CD4-positive, alpha-beta T cell treated with Interleukin-21 for 1 hour (primary cell): Measurements from ENCODE around the gene KIAA1328.
"Not testable (repeated sequence)": the region's sequence is repeated elsewhere in the genome, so short reads cannot be mapped to it uniquely, and the experiment has no call there.

Source experiments
- DNase-seq: peaks from one replicate; pipeline ENCODE4 v3.0.0-alpha.2; 2020

The KIAA1328 gene

DNA sequence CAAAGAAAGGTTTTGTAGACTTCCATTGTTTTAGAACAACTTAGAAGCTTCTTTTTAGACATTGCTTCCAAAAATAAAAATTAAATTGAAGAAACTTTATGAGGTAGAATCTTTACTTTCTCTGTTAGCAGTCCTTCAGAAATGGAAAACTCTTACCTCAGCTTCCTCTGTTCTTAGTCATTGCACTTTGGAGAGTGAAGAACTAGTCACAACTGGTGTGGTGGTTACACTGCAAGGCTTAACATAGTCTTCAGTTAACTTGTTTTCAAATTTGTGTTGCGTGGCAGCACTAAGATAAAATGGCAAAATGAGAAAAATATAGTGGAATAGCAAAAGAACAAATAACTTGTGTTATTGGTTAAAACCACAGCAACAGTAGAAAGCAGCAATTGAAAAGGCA is 332.6 kb downstream of the KIAA1328 start:
- DNase-seq = no peak

DNA sequence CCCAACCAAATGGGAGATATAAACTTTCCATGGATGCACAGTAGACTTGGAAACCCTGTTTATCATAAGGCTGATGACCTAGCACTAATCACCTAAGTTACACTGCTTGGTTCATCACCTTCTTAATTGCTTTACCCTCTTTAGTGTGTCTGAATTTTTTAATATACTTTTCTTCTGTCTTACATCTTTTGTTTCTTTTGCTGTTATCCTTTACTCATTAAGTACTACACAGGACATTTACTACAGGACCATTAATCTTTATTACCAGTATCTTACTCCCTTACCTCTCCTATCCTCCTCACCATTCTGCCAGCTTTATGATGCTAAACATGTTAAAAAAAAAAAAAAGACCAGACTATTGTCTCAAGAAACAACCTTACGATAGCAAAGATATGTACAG is 333.6 kb downstream of the KIAA1328 start:
- no peak for DNase-seq

DNA sequence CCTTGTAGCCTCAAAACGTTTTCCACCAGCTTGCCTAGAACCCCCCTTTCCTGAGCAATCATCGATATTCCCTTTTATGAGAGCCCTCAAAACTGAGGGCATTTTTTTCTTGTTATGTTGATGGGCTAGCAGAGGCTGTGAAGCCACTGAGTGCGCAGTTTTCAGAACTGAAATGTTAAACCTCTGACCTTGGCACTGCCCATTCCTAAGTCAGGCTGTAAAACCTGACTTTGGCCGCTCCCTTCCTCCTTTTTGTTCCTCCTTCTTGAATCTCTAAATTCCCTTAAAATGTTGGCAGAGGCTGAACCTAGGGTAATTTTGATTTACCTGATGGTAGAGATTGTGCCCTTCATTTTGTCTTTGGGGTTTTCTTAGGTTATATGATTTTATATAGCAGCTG is 334.2 kb downstream of the KIAA1328 start:
- no peak for DNase-seq

DNA sequence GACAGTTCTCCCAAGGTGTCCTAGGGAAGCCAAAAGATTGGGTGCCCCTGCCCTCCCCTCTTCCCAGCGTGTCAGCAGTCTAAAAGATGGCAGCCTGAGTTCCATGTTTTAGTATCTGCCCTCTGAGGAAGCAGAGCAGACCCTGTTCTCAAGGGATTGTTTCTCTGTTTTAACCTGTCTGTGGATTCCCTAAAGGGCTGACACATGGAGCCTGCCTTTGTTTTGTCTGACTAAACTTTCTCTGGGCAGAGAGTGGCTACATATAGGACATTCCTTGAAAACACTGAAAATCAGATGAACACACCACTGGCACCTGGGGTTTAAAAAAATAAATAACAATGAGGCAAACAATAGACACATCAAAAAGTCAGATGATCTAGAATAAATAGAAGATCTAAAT is 337.6 kb downstream of the KIAA1328 start:
- no peak for DNase-seq

DNA sequence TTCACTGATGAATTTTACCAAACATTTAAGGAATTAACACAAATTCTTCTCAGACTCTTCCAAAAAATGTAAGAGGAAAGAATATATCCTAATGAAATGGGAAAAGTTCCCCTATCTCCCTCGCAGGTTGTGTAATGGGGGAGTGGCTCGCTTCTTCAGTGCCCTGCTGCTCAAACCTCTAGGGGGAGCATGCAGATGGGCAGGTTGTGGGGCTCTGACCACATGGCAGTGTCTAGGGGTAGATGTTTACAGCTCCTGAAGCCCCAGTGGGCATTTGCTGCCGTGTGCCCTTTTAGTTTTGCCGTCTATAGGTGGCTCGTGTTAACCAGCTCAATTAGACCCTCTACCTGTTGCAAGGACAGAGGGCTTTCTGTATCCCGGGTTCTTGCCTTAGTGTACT is 338.0 kb downstream of the KIAA1328 start:
- not testable (repeated sequence) for DNase-seq

DNA sequence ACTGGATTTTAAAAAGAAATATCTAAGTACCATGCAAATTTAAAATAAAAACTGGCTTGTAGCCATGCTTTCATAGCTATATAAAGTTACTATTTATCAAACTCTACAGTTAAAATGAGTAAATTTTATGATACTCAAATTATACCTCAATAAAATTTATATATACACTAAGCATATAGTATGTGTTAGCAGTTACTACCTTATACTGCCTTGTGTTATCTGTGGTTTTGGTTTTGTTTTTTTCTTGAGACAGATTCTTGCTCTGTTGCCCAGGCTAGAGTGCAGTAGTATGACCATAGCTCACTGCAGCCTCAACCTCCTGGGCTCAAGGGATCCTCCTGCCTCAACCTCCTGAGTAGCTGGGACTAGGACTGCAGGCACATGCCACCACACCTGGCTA is 342.1 kb downstream of the KIAA1328 start:
- DNase-seq = no peak

DNA sequence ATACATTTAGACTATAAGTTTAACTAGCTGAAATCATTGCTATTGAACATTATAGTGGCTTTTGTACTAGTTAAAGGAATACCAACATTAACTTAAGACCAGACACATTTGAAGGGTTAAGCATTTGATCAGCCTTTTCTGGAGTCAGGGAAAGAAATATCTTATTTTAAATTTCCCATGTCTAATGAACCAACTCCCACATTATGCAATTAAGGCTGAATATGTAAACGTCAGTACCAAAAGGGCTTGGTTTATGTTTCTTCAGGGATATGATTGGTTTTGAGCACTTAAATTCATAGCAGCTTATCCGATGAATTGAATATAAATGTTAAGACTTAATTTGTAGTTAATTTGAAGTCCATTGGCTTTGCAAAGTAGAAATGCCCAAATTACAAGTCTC is 344.5 kb downstream of the KIAA1328 start:
- no peak for DNase-seq

DNA sequence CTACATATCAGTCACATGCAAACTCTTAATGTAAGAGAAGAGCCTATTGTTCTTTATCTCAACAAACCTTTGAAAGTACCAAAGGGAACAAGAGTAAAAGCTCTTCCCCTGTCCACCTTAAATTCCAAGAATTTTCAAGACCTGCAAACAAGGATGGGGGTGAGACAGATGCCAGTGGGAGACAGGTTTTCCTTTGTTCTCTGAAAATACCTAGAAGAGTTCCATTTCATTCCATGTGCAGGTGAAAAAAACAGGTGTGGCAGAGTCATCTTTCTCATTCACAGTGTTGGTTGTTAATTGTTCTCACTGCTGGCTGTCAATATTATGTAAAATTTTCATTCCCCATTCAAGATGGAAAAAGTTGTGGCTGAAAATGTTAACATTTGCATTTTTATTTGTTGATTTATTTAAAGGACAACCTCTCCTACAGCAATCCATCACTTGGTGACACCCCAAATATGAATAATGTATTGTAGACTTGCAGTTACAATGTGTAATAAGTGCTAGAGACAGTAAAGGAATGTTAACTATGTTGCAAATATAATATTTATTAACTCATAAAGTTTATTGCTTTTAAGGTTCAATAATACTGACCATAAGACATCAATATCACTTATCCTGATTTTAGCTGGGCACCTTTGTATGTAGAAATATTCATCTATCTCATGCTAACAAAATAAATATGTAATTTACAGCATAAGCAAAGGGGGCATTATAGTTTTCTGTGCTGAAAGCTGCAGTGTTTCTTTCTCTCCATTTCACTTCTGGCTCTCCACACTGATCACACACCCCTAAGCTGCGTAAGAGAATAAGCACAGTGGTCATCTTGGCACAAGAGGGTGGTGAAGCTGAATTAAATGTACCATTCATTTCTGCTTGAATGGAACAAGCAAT is 347.0 kb downstream of the KIAA1328 start:
- no peak for DNase-seq

DNA sequence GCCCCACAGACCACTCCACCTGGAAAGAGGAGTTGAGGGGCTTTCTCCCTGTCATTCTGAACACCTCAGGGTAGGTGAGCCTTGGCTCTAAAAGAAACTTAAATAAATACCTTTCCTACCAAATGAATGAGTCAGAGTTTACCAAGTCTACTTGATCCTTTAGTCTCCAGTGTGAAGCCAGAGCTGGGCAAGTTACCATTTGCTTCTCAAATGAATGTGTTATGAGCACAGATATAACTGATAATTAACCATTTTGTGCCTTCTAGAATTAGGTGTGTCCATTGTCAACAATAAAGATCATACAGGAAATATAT is 347.7 kb downstream of the KIAA1328 start:
- DNase-seq = no peak

DNA sequence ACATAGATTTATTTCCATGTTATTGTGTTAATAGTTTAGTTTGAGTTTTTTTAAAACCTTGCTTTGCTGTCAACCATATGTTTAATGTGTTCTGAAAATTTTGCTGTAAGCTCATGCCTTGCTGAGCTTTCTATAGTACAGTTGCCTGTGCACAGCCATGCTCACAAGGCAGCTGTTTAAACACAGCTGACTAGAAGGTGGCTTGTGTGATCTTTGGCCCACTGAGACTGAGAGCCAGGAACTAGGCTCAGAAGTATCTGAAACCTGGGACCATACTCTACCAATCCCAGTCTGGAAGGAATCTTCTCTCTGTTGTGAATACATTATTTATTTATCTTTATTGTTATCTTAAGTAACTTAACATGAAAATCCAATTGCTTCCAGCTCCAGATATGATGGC is 350.5 kb downstream of the KIAA1328 start:
- no peak for DNase-seq

DNA sequence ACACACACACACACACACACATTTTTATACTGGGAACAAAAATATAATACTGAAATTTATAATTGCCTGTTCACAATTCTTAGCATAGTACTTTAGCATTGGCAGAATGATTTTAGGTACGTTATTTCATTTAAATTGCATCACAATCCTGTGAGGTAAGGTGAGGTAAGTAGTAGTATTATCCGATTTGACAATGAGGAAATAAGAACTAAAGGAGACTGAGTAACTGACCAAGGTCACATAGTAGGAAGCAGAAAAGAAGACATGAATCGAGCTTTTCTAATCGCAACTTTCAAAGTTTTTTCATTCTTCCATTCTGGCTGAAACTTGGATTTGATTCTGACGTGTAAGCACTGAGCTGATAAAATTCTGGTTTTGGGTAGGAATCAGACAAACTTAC is 351.2 kb downstream of the KIAA1328 start:
- DNase-seq = no peak

DNA sequence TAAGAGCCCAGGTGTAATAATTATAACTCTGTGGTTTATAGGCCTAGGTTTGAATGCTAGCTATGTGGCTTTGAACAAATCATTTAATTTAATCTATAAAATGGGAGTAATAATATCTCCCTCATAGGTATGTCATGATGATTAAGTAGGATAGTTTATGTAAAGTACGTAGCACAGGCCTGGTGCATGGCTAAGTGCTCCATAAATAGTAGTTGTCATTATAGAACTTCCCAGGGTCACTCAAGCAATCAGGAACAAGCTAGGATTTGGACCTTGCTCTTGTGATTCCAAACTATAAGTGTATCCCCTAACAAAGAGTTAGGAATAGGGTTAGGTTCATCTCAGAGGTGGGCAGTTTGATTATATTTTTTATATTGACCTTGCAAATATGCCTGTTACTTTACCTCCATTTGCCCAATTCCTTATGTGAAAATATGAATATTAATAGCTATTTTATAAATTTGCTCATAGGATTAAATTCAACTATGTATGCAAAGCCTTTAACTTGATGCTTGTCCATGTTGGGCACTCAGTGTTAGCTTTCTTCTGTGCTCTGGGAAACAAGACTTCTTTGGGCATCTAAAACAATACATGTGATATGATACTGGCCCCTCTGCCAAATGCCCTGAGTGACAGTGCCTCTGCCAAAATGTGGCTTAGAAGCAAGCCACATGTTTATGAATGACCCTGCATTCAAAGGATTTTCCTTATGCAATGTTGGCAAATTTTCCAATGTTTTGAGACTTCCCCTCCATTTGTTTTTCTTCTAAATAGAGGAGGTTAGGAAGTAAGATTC is 353.6 kb downstream of the KIAA1328 start:
- DNase-seq = no peak

DNA sequence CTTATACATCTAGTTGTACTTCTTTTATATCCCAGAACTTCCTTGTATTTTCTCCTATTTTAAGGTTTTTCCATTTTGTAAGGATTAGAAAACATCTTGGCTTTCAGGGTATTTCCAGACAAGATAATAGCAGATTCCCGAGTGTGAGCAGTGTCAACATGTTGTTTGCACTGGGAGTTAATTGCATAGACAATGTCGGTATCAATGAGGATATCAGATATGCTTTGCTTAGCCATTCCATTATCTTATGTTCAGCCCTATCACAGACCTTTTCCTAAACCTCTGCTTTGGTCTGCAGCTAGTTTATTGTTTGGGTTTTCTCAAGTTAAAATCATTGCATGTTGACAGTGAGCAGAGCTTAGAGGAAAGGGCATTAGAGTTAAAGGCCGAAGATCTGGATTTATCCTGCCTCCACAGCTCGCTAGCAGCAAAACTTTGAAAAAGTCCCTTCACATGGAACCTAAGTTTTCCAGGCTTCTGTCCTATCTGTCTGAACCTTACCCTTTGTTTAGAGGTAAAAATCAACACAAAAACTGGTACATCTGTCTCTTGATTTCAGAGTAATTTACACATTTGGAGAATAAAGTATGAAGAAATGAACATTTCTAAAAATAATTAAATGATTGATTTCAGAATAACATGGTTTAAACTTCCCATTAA is 355.4 kb downstream of the KIAA1328 start:
- DNase-seq = no peak

DNA sequence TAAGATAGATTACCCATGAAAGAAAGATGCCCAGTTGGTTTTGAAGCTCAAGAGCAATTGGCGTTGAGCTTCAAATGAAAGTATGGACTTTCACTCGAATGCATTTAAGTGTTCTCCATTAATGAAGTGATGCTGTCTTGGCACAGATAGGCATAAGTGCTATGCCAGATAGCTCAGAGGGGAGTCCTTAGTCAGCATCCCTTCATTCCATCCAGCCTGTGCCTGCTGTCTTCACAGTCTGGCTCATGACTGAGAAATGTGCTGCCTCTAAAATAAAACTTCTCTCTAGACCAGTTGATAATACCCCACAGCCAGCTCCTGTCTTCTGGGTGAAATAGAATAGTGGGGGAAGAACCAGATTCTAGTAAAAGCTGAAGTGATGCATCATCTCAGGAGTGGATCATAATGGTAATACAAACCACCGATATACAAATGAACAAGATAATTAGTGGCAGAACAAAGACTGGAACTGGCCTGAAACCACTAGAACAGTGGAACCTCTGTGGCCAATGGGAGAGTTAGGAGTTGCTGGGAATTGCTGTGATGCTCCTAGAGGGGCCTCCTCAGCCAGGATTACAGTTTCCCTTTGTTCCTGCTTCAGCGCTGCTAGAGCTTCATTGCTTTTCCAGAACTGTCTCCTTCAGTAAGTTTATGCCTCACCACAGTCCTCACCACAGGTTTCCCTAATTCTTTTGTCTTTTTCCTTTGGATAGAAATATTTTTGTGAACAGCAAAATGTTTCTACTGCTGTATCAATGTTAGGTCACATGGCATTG is 359.3 kb downstream of the KIAA1328 start:
- no peak for DNase-seq

DNA sequence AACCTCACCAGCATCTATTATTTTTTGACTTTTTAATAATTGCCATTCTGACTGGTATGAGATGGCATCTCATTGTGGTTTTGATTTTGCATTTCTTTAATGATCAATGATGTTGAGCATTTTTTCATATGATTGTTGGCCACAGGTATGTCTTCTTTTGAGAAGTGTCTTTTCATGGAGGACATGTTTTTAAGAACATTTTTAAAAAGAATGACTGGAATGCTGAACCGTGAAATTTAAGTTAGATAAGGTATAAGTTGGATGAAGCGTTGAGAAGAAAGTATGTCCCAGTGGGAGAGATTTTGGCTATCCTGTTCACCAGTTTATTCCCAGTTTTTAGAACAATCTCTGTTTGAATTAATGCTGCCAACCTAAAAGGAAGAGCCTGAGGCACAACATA is 370.8 kb downstream of the KIAA1328 start:
- no peak for DNase-seq

DNA sequence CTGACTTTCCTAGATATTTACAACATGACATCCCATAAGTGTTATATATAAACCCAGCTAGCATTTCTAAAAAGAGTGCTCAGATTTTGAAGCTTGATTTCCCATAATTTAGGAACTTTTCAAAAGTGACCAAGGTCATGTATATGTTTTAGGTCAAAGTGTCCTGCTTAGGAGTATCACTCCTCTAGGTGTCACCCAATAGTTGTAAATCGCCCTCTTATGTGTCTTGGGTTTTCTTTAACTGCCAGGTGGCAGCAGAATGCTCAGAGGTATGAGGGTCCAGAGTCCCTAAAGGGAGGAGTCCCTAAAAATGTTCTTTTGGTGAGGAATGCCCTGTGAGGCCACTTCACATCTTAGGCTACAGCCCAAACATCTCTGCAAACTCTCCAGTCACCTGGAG is 378.4 kb downstream of the KIAA1328 start:
- no peak for DNase-seq

DNA sequence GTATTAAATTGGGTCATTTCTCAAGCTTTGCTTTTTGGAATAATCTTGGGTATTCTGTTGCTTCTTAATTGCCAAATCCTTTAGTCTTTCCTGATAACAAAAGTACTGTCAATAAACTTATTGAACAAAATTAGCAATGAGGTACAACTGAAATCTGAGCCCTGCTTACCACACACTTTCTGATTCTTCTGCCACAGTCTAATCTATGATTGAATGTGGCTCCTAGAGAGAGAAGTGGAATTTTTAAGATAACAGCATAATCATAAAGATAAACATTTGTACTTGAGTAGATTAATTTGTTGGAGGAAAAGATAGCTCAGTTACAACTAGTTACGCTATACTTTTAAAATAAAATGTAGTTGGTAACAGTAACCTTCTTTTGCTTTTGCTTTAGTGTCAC is 381.9 kb downstream of the KIAA1328 start:
- no peak for DNase-seq

DNA sequence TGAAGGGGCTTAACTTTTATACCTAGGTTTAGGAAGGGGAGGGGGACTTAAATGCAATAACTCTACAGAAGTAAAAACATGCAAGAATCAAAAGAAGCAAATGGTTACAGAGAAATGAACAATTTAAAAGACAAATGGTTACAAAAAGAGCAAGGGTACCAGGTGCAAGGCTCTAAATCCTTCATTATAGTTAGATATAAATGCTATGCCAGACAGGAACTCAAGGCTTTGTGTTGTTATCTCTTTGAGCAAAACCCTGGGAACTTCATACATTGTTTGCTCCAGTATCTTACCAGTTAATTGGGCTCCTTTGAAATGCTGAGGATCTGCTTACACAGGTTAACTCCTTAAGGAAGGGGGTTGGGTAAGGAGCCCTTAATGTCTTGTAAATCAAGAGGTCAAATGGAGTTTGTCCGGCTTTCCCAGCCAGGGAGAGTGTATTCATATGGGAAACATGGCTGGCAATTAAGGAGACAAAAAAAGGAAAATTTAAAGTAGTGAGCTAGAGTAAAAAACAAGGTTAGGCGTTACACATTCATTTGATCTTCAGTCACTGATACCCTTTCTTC is 389.2 kb downstream of the KIAA1328 start:
- DNase-seq = no peak

DNA sequence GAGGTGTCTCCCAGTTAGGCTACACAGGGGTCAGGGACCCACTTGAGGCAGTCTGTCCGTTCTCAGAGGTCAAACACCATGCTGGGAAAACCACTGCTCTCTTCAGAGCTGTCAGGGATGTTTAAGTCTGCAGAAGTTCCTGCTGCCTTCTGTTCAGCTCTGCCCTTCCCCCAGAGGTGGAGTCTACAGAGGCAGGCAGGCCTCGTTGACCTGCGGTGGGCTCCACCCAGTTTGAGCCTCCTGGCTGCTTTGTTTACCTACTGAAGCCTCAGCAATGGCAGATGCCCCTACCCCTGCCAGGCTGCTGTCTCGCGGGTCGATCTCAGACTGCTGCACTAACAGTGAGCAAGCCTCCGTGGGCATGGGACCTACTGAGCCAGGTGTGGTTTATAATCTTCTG is 390.3 kb downstream of the KIAA1328 start:
- no peak for DNase-seq

DNA sequence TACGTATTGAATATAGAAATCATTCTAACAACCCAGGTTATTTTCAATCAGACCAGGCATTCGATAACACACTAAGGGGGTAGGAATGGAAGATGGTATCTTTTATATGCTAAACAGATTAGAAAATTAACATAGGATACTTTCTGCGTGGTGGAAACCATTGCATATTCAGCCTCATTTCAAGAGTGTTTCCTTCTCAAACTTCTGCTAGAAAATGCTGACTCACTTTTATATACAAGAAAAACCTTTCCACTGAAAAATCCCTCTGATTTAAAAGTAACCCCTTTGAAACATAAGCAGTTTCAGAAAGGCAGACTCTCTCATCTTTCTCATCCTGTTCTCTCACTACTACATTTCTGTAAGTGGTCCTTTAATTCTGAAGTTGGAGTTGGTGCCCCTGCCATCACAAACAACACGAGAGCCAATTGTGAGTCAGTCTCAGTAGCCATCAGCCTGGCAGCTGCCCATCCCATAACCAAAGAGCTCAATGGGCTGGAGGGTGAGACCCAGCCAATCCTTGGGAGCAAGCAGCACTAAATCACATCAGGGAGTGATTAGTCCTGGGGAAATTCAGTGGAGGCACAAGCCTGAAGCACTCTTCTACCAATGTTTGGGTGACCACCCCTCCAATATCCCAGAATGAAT is 393.5 kb downstream of the KIAA1328 start:
- DNase-seq = no peak

DNA sequence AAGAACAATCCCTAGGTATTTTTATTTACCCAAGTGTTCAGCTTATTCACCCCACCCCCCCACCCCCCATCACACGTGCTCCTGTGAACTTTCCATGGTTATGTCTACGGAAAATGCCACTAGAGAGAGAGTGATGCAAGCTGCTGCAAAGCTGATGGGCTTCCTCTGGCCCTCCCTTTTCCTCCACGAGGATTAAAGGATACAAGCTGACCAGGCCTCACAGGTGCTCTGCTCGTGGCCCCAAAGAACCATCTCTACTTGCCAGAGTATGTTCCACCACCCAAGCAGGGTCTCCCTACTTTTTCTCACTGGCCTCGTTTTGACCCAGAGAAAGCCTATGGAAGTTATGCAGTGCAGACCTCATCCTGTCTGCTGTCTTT is 394.1 kb downstream of the KIAA1328 start:
- no peak for DNase-seq

DNA sequence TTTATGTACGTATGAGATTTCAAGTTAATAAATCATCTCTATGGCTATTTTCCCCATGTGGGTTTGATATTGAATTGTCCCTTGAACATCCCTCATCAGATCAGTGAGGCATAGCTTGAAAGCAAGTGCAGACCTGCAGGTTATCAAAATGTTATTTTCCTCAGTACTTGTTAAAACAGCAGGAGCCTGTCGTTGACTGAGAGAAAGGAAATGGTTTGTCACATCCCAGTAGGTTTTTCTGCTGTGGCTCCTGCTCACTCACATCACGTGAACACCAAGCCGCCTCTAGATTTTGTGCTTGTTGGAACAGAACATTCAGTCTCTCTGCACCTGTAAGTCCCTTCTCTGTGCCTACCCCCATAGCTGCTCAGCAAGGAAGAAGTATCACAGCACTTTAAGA is 396.4 kb downstream of the KIAA1328 start:
- DNase-seq = no peak
